Bronchial epithelial cell (primary cell): ENCODE results near the gene POU2AF1. TPM values are rescaled to one million over a fixed set of nuclear protein-coding genes. Genes with fewer than 3 reads are reported as not detected.

Experiments used
- DNase-seq: peaks from one replicate; pipeline ENCODE4 v3.0.0-alpha.2; 2010; ENCODE audit warnings: low read depth
- FAIRE-seq: peaks from 2 replicates; lab custom pipeline; 2011; peaks lifted over from hg19 to GRCh38; lab: Jason Lieb, UNC
- H3K27me3 ChIP-seq: 2 replicates; pipeline ENCODE4 v1.5.1; 2011; ENCODE audit warnings: low read length; ENCODE audit not compliant: control insufficient read depth, insufficient read depth
- H3K36me3 ChIP-seq: 2 replicates; pipeline ENCODE4 v1.5.1; 2011; ENCODE audit warnings: low read length; ENCODE audit not compliant: control insufficient read depth, insufficient read depth
- H3K4me3 ChIP-seq: 2 replicates; pipeline ENCODE4 v1.5.1; 2011; ENCODE audit warnings: mild to moderate bottlenecking, low read depth, low read length, control low read depth
- total RNA-seq: library from RNA; depleted of rRNA; stranded (reverse); fragments of >200 nt; gene quantifications from 2 replicates; pipeline ENCODE4 v1.2.1, GENCODE V29; 2014
- TF ChIP-seq, protein P1 (sequence below): IDR thresholded peaks from 2 replicates; pipeline ENCODE4 v1.5.1; 2011; ENCODE audit warnings: mild to moderate bottlenecking, moderate library complexity, low read length, control low read depth, inconsistent platforms; ENCODE audit not compliant: insufficient read depth, severe bottlenecking

Gene POU2AF1
- total RNA-seq, 1 donor from 2014 or later: not detected

DNA sequence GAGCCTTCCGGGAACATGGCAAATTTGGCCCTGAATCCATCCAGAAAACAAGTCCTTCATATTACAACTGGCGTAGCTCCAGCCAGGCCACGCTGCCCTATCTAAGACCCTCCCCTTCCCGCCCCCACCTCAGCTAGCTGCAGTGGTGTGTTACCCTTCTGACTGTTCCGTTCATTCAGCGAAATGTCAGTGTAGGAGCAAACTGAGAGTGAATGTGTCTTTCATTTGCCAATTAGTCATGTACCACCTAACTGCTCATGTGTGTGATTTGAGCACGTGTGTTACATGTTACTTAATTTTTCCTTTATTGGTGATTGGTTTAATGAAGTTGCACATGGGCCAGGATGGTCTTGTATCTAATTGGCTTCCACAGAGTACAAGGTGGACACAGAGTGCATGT, 34.8 kb upstream of the POU2AF1 start:
- no peak for DNase-seq
- no peaks in the 10 kb centered on the region for H3K36me3 ChIP-seq
- FAIRE-seq: no peak
- H3K4me3 ChIP-seq: no peak overlapping the region
- H3K27me3 ChIP-seq: peaks cover 16% of the 10 kb centered on the region
- TF ChIP-seq, protein P1, sequence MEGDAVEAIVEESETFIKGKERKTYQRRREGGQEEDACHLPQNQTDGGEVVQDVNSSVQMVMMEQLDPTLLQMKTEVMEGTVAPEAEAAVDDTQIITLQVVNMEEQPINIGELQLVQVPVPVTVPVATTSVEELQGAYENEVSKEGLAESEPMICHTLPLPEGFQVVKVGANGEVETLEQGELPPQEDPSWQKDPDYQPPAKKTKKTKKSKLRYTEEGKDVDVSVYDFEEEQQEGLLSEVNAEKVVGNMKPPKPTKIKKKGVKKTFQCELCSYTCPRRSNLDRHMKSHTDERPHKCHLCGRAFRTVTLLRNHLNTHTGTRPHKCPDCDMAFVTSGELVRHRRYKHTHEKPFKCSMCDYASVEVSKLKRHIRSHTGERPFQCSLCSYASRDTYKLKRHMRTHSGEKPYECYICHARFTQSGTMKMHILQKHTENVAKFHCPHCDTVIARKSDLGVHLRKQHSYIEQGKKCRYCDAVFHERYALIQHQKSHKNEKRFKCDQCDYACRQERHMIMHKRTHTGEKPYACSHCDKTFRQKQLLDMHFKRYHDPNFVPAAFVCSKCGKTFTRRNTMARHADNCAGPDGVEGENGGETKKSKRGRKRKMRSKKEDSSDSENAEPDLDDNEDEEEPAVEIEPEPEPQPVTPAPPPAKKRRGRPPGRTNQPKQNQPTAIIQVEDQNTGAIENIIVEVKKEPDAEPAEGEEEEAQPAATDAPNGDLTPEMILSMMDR: no peak

DNA sequence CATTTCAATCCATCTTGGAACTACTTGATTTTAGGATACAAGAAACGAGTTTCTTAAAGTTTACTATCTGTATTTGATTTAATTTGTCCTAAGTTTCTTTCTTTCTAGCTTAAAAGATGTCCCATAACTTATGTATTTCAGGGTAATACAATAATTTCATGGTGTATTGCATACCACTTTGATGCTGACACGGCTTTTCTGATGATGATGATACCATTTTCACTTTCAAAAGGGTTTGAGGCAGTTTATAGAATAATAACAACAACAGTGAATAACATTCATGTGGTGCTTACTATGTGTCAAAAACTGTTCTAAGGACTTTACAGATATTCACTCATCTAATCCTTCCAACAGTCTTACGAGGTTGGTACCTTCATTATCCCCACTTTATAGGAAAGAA, 33.2 kb upstream of the POU2AF1 start:
- TF ChIP-seq, protein P1: no peak
- no peak overlapping the region for H3K4me3 ChIP-seq
- DNase-seq (no peak), FAIRE-seq (no peak)
- peaks cover 12% of the 10 kb centered on the region for H3K27me3 ChIP-seq
- H3K36me3 ChIP-seq: no peaks in the 10 kb centered on the region

DNA sequence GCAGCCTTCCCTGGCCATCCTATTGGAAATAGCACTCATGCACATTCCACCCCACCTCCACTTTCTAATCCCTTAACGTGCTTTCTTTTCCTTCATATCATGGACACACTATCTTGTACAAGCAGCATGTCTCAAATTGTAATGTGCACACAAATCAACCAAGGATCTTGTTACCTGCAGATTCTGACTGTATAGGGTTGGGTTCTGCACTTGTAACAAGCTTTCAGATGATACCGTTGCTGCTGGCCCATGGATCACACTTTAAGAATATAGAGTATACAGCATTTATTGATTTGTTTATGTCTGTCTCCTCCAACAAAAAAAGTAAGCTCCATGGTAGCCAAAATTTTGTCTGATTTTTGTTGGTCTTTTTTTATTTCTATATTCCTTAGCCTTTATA, 32.4 kb upstream of the POU2AF1 start:
- TF ChIP-seq, protein P1: no peak
- DNase-seq (no peak), FAIRE-seq (no peak)
- H3K27me3 ChIP-seq: peaks cover 12% of the 10 kb centered on the region
- no peak overlapping the region for H3K4me3 ChIP-seq
- H3K36me3 ChIP-seq: no peaks in the 10 kb centered on the region

DNA sequence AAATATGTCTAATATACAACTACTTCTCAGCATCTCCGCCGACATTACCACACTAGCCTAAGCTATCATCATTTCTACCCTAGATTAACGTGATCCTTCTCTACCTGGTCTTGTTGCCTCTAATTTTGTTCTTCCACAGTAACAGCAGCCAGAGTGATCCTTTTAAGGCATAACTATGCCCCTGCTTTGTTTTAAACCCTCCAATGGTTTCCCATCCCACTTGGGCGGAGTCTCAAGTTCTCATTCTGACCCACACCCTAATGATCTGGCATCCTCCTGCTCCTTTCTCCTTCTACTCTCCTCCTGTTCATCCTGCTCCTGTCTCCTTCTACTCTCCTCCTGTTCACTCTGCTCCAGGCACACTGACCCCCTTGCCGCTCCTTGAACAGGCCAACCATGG, 31.9 kb upstream of the POU2AF1 start:
- no peak overlapping the region for H3K4me3 ChIP-seq
- DNase-seq (no peak), FAIRE-seq (no peak)
- H3K36me3 ChIP-seq: no peaks in the 10 kb centered on the region
- TF ChIP-seq, protein P1: no peak
- H3K27me3 ChIP-seq: peaks cover 12% of the 10 kb centered on the region

DNA sequence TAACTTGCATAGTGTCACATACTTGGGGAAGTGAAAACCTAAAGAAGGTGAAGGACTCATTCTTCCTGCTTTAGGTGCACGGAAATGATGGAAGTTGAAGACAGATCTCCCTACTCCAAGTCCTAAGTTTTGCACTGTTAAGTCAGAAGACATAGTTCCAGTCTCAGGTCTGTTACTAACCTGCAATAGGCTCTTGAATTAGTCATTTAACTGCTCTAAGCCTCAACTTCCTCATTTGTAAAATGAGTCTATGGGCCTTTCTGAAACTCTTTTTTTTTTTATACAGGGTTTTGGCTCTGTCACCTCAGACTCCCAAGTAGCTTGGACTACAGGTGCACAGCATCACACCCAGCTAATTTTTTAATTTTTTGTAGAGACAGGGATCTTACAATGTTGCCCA, 30.8 kb upstream of the POU2AF1 start:
- H3K4me3 ChIP-seq: no peak overlapping the region
- TF ChIP-seq, protein P1: no peak
- H3K36me3 ChIP-seq: no peaks in the 10 kb centered on the region
- DNase-seq (no peak), FAIRE-seq (no peak)
- peaks cover 10% of the 10 kb centered on the region for H3K27me3 ChIP-seq

DNA sequence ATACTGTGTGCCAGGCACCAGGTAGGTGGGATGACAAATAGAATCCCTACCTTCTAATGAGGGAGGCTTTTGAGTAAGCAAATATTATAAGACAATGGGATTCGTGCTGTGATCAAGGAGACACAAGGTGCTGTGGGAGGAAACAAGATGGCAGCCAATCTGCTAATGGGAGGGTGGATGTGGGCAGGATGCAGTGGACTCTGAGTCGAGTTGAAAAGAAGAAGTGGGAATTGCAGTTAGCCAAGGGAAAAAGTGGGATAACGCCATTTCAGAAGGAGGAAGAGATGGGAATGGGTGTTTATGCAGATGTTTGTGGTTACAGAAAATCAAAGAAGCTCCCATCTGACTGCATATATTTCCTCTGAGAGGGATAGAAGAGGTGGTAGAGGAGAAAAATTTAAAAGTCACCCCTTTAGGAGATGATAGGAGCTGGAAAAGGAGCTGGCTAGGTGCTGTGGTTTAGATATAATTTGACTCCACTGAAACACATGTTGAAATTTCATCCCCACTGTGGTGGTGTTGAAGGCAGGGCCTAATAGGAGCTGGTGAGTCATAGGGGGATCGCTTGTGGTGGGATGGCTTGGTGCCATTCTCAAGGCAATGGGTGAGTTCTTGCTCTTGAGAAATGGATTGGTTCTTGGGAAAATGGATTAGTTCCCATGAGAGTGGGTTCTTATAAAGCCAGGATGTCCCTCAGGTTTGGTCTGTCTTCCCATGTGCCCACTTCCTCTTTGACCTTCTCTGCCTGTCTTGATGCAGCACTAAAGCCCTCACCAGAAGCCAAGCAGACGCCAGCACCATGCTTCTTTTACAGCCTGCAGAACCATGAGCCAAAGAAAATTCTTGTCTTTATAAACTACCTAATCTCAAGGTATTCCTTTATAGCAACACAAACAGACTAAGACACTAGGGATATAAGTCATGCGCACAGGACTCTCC, 30.0 kb upstream of the POU2AF1 start:
- Histone ChIP-seq H3K27me3 (peaks cover 7% of the 10 kb centered on the region), H3K36me3 (no peaks in the 10 kb centered on the region), H3K4me3 (no peak overlapping the region)
- TF ChIP-seq, protein P1: no peak
- no peak for FAIRE-seq
- DNase-seq: no peak
